ENCODE results near the gene CXCR6. TPM values are rescaled to one million over a fixed set of nuclear protein-coding genes. Genes with fewer than 3 reads are reported as not detected.

CXCR6 gene
- total and polyA plus RNA-seq, 2 of the 13 experiments (the other 11 are each of a cell fraction or from before 2014, with no cell fraction given), result not detected

GRCh38 chr3:45978006-45978761, 34.9 kb downstream of the CXCR6 start:
- no peak for ATAC-seq
- H3K4me1 ChIP-seq (ENCODE audit: insufficient read depth, low read length), result no peaks in the 10 kb centered on the region
- ChIA-PET CTCF (ENCODE audit: low intra/inter-chr PET ratio, low total read pairs) (no interaction called here), POLR2A (no interaction called here)
- H3K4me2 ChIP-seq (ENCODE audit: low read depth, low read length), result no peak overlapping the region
- intact Hi-C loops (cut with micrococcal nuclease; ENCODE audit: unreplicated experiment) (no loop called here), in situ Hi-C loops (cut with HindIII; ENCODE audit: extremely low pct_ligation_motif_present, low pct_unique_long_range_greater_than_20kb) (no loop called here)
- H3K27ac ChIP-seq (ENCODE audit: extremely low read length, insufficient read depth, low read length), result no peak overlapping the region
- no peaks in the 10 kb centered on the region for H3K9me3 ChIP-seq (ENCODE audit: low read length)
- WGBS (ENCODE audit: low lambda C conversion rate), result 100% methylated on average over 5 of the region's 5 CpGs
- no peak for FAIRE-seq
- no peak for DNase-seq (ENCODE audit: low spot score)
- peaks cover 9 to 73% of the 10 kb centered on the region in 2 experiments for H3K36me3 ChIP-seq (replicated peaks in 1 of 2; ENCODE audit: control insufficient read depth in 1 of 2, insufficient read depth in 2 of 2, low read length in 2 of 2)
- H3K9ac ChIP-seq (ENCODE audit: insufficient read depth, low read depth, low read length), result no peak overlapping the region
- H3K4me3 ChIP-seq (replicated peaks in 1 of 3; ENCODE audit: insufficient read depth in 1 of 3, low read depth in 2 of 3, low read length in 3 of 3), result no peak overlapping the region
- H3K27me3 ChIP-seq (ENCODE audit: control insufficient read depth in 1 of 2, insufficient read depth in 2 of 2, low read length in 2 of 2), result no peaks in the 10 kb centered on the region
- H2AFZ ChIP-seq (ENCODE audit: low read length), result no peak overlapping the region
- H4K20me1 ChIP-seq (ENCODE audit: insufficient read depth, low read length), result no peaks in the 10 kb centered on the region
- no TSS peak for BruUV-seq (replicated peaks)
- TF ChIP-seq ZNF274 (CRISPR knock-in tag; IDR thresholded peaks at IDR 0.05) (no peak), SRY (CRISPR knock-in tag; IDR thresholded peaks at IDR 0.05) (no peak), THAP11 (CRISPR knock-in tag; IDR thresholded peaks at IDR 0.05) (no peak), ZFYVE20 (CRISPR knock-in tag; IDR thresholded peaks at IDR 0.05; ENCODE audit: borderline replicate concordance, low read depth) (no peak), ZNF367 (CRISPR knock-in tag; IDR thresholded peaks at IDR 0.05; ENCODE audit: borderline replicate concordance) (no peak), FIP1L1 (IDR thresholded peaks at IDR 0.05; ENCODE audit: borderline replicate concordance, insufficient read depth, low read depth, low read length) (no peak), ZNF670 (CRISPR knock-in tag; IDR thresholded peaks at IDR 0.05; ENCODE audit: borderline replicate concordance) (no peak), POGZ (CRISPR knock-in tag; IDR thresholded peaks at IDR 0.05) (no peak), MAF1 (CRISPR knock-in tag; IDR thresholded peaks at IDR 0.05; ENCODE audit: borderline replicate concordance) (no peak), HIVEP1 (CRISPR knock-in tag; IDR thresholded peaks at IDR 0.05) (no peak), ZNF816 (CRISPR knock-in tag; IDR thresholded peaks at IDR 0.05; ENCODE audit: borderline replicate concordance) (no peak), CEBPB (IDR thresholded peaks at IDR 0.05; ENCODE audit: borderline replicate concordance, low read depth, low read length) (no peak), ZNF207 (IDR thresholded peaks at IDR 0.05; ENCODE audit: borderline replicate concordance) (no peak), FOSL1 (CRISPR knock-in tag; IDR thresholded peaks at IDR 0.05; ENCODE audit: borderline replicate concordance) (no peak), ZNF737 (CRISPR knock-in tag; IDR thresholded peaks at IDR 0.05; ENCODE audit: borderline replicate concordance) (no peak), ZBTB8A (CRISPR knock-in tag; IDR thresholded peaks at IDR 0.05; ENCODE audit: borderline replicate concordance, low read depth) (no peak)
- no peaks in the 10 kb centered on the region for H3K79me2 ChIP-seq (ENCODE audit: insufficient read depth, low read length)
